ENCODE measurements around the gene IGSF23. TPM values are rescaled to one million over a fixed set of nuclear protein-coding genes. Genes with fewer than 3 reads are reported as not detected.
A peak's percentile ranks its signal among the peaks of the same experiment; 100 is the strongest.
"Not testable (repeated sequence)": the region's sequence is repeated elsewhere in the genome, so short reads cannot be mapped to it uniquely, and the experiment has no call there.

The IGSF23 gene
- total and polyA plus RNA-seq, 2 of the 4 experiments (the other 2 are of a cell fraction) = 0.27 TPM; not detected in 1

DNA sequence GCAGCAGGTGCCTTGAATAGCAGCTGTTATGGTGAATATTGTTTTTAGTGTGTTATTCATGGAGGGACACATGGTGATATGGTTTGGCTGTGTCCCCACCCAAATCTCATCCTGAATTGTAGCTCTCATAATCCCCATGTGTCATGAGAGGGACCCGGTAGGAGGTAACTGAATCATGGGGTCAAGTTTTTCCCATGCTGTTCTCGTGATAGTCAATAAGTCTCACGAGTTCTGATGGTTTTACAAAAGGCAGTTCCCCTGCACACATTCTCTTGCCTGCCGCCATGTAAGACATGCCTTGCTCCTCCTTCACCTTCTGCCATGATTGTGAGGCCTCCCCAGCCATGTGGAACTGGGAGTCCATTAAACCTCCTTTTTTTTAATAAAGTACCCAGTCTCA lies 12.3 kb downstream of the IGSF23 start:
- H3K36me3 ChIP-seq (ENCODE audit: control insufficient read depth, insufficient read depth, low read length); H3K9me3 ChIP-seq (ENCODE audit: control insufficient read depth, insufficient read depth, low read length); H4K20me1 ChIP-seq (ENCODE audit: insufficient read depth, low read length); H3K4me2 ChIP-seq (ENCODE audit: low read depth, low read length); BruUV-seq (replicated peaks); H2AFZ ChIP-seq (replicated peaks; ENCODE audit: low read length, poor library complexity); H3K4me3 ChIP-seq (ENCODE audit: insufficient read depth, low read depth, low read length); in situ Hi-C loops (cut with MboI; ENCODE audit: low sequenced_read_pairs); H2AK9ac ChIP-seq (replicated peaks; ENCODE audit: low read depth, low read length, poor library complexity); dilution Hi-C loops (cut with HindIII; ENCODE audit: low sequenced_read_pairs, unreplicated experiment); H3K79me1 ChIP-seq (ENCODE audit: low read depth in 1 of 2, low read length in 2 of 2); H3K27me3 ChIP-seq (ENCODE audit: control insufficient read depth, insufficient read depth, low read length); H3K9ac ChIP-seq (ENCODE audit: low read depth, low read length): not testable (repeated sequence)
- ChIA-PET CTCF (interaction anchor here (0.6 to 1.0 kb wide), 4 partner anchors 10 to 149 kb away, joined by 3 to 5 read pairs (median 4); no protein-coding TSS in a partner anchor), POLR2A (ENCODE audit: unreplicated experiment) (interaction anchor here (0.9 kb wide), 1 partner anchor 22 kb away, joined by 3 read pairs; no protein-coding TSS in a partner anchor)
- peak overlapping the region; percentile 83 for H3K14ac ChIP-seq (replicated peaks; ENCODE audit: low read depth, low read length)
- H3K56ac ChIP-seq (ENCODE audit: extremely low read depth, insufficient read depth, low read length) = peak overlapping the region; percentile 41; the same call in 1 of the 2 replicates
- peak overlapping the region; percentile 26 for H3K18ac ChIP-seq (ENCODE audit: low read depth, low read length)
- intact Hi-C loops (cut with micrococcal nuclease) = loop anchor here (1.0 kb wide), 2 partner anchors 22 to 37 kb away; no protein-coding TSS in a partner anchor
- H3K23ac ChIP-seq (ENCODE audit: low read depth, low read length) = peak overlapping the region; percentile 50; the same call in 1 of the 2 replicates
- peaks cover 15% of the 10 kb centered on the region for H3K4me1 ChIP-seq (ENCODE audit: control insufficient read depth, insufficient read depth, low read length)
- H4K5ac ChIP-seq (ENCODE audit: low read depth, low read length) = peak overlapping the region; percentile 39
- H2AK5ac ChIP-seq (ENCODE audit: low read depth, low read length) = peak overlapping the region; percentile 91
- H3K4ac ChIP-seq (ENCODE audit: low read depth, low read length) = peak overlapping the region; percentile 95
- H4K8ac ChIP-seq (ENCODE audit: low read depth in 2 of 2, low read length in 2 of 2) = peak overlapping the region; percentile 24 to 91
- H2BK5ac ChIP-seq (ENCODE audit: low read depth, low read length, poor library complexity, severe bottlenecking) = peak overlapping the region; percentile 73
- DNase-seq (peak; percentile 77), ATAC-seq (ENCODE audit: low read depth) (peak; percentile 2)
- peak overlapping the region; percentile 75 for H3K27ac ChIP-seq (ENCODE audit: insufficient read depth, low read length)
- peak overlapping the region; percentile 97 for H2BK120ac ChIP-seq (ENCODE audit: low read depth, low read length)
- peak overlapping the region; percentile 91 for H4K91ac ChIP-seq (ENCODE audit: insufficient read depth, low read depth, low read length)
- H2BK20ac ChIP-seq (ENCODE audit: low read depth, low read length) = peak overlapping the region; percentile 99
- H2BK15ac ChIP-seq (ENCODE audit: low read depth, low read length) = peak overlapping the region; percentile 77
- peaks cover 21% of the 10 kb centered on the region for H3K9me1 ChIP-seq (ENCODE audit: insufficient read depth, low read length)
- WGBS, 2 experiments (ENCODE audit: extremely low coverage in 2 of 2, insufficient read length in 1 of 2) = 40% methylated on average over 2 of the region's 4 CpGs; no CpG with 5 or more reads in 1 of the 2 experiments

Measured in IMR-90 (cell line).